ENCODE data around the gene NMT1. TPM values are rescaled to one million over a fixed set of nuclear protein-coding genes. Genes with fewer than 3 reads are reported as not detected.

Gene NMT1
- total RNA-seq, 1 donor from 2014 or later: 96.5 TPM

GRCh38 chr17:45144199-45145034, 83.3 kb downstream of the NMT1 start:
- no peak overlapping the region for H3K4me3 Mint-ChIP-seq (ENCODE audit: unreplicated experiment)

GRCh38 chr17:45145035-45145389, 83.9 kb downstream of the NMT1 start:
- H3K4me3 Mint-ChIP-seq (ENCODE audit: unreplicated experiment): no peak overlapping the region
- TF ChIP-seq CTCF (IDR thresholded peaks at IDR 0.05; ENCODE audit: partially characterized antibody, unreplicated experiment): no peak
- peaks cover 5% of the 10 kb centered on the region for H3K4me1 Mint-ChIP-seq (ENCODE audit: low read depth, unreplicated experiment)
- no peaks in the 10 kb centered on the region for H3K36me3 Mint-ChIP-seq (ENCODE audit: unreplicated experiment)
- H3K27me3 Mint-ChIP-seq (ENCODE audit: unreplicated experiment): peaks cover 8% of the 10 kb centered on the region
- no peak for DNase-seq
- H3K27ac Mint-ChIP-seq (ENCODE audit: unreplicated experiment): no peak overlapping the region
- peaks cover 18% of the 10 kb centered on the region for H3K9me3 Mint-ChIP-seq (ENCODE audit: unreplicated experiment)

More at GRCh38 chr17:45144199-45145034, 83.3 kb downstream of the NMT1 start:
- no peak for TF ChIP-seq CTCF (IDR thresholded peaks at IDR 0.05; ENCODE audit: partially characterized antibody, unreplicated experiment)
- no peaks in the 10 kb centered on the region for H3K36me3 Mint-ChIP-seq (ENCODE audit: unreplicated experiment)
- H3K4me1 Mint-ChIP-seq (ENCODE audit: low read depth, unreplicated experiment): peaks cover 7% of the 10 kb centered on the region
- peaks cover 6% of the 10 kb centered on the region for H3K27me3 Mint-ChIP-seq (ENCODE audit: unreplicated experiment)
- H3K9me3 Mint-ChIP-seq (ENCODE audit: unreplicated experiment): peaks cover 15% of the 10 kb centered on the region
- H3K27ac Mint-ChIP-seq (ENCODE audit: unreplicated experiment): no peak overlapping the region
- DNase-seq: peak; percentile 31

- no peaks in the 10 kb centered on the region for H3K36me3 Mint-ChIP-seq (ENCODE audit: unreplicated experiment)
- H3K9me3 Mint-ChIP-seq (ENCODE audit: unreplicated experiment): peaks cover 18% of the 10 kb centered on the region
- peaks cover 8% of the 10 kb centered on the region for H3K27me3 Mint-ChIP-seq (ENCODE audit: unreplicated experiment)
- no peak for DNase-seq
- H3K4me3 Mint-ChIP-seq (ENCODE audit: unreplicated experiment): peak overlapping the region; percentile 98
- H3K27ac Mint-ChIP-seq (ENCODE audit: unreplicated experiment): peak overlapping the region; percentile 100
- H3K4me1 Mint-ChIP-seq (ENCODE audit: low read depth, unreplicated experiment): peaks cover 11% of the 10 kb centered on the region
- TF ChIP-seq CTCF (IDR thresholded peaks at IDR 0.05; ENCODE audit: partially characterized antibody, unreplicated experiment): no peak
Observed at GRCh38 chr17:45146166-45146565, 85.0 kb downstream of the NMT1 start.

GRCh38 chr17:45146592-45146889, 85.4 kb downstream of the NMT1 start:
- H3K27me3 Mint-ChIP-seq (ENCODE audit: unreplicated experiment): peaks cover 8% of the 10 kb centered on the region
- peaks cover 18% of the 10 kb centered on the region for H3K9me3 Mint-ChIP-seq (ENCODE audit: unreplicated experiment)
- H3K4me1 Mint-ChIP-seq (ENCODE audit: low read depth, unreplicated experiment): peaks cover 15% of the 10 kb centered on the region
- H3K36me3 Mint-ChIP-seq (ENCODE audit: unreplicated experiment): no peaks in the 10 kb centered on the region
- TF ChIP-seq CTCF (IDR thresholded peaks at IDR 0.05; ENCODE audit: partially characterized antibody, unreplicated experiment): no peak
- DNase-seq: no peak
- H3K27ac Mint-ChIP-seq (ENCODE audit: unreplicated experiment): peak overlapping the region; percentile 100
- H3K4me3 Mint-ChIP-seq (ENCODE audit: unreplicated experiment): peak overlapping the region; percentile 98

- no peak for DNase-seq
- peaks cover 17% of the 10 kb centered on the region for H3K4me1 Mint-ChIP-seq (ENCODE audit: low read depth, unreplicated experiment)
- no peaks in the 10 kb centered on the region for H3K36me3 Mint-ChIP-seq (ENCODE audit: unreplicated experiment)
- H3K9me3 Mint-ChIP-seq (ENCODE audit: unreplicated experiment): peaks cover 18% of the 10 kb centered on the region
- H3K27me3 Mint-ChIP-seq (ENCODE audit: unreplicated experiment): peaks cover 8% of the 10 kb centered on the region
- peak overlapping the region; percentile 100 for H3K27ac Mint-ChIP-seq (ENCODE audit: unreplicated experiment)
- no peak for TF ChIP-seq CTCF (IDR thresholded peaks at IDR 0.05; ENCODE audit: partially characterized antibody, unreplicated experiment)
- peak overlapping the region; percentile 98 for H3K4me3 Mint-ChIP-seq (ENCODE audit: unreplicated experiment)
Observed at GRCh38 chr17:45146890-45147580, 85.9 kb downstream of the NMT1 start.
